K562 (cell line): ENCODE data around the gene KMT2C. TPM values are rescaled to one million over a fixed set of nuclear protein-coding genes. Genes with fewer than 3 reads are reported as not detected.

Source experiments
- ATF7 ChIP-seq: fragments of 450-650 bp; IDR thresholded peaks from 2 replicates; pipeline ENCODE4 v1.7.1; 2014; ENCODE audit warnings: mild to moderate bottlenecking, moderate library complexity
- BCLAF1 ChIP-seq, 2 experiments: fragments of 450-650 bp in 1 of 2; IDR thresholded peaks; 2 replicates each; pipeline ENCODE4 v1.6.1; 2011 to 2017; ENCODE audit warnings: low read depth in 2 of 2, antibody characterized with exemption in 1 of 2, borderline replicate concordance in 1 of 2, low read length in 1 of 2, mild to moderate bottlenecking in 1 of 2, mixed read lengths in 1 of 2; ENCODE audit not compliant: control insufficient read depth in 1 of 2
- CTCF ChIP-seq, 3 experiments: IDR thresholded peaks in 2 of 3; conservative IDR thresholded peaks in 1 of 3; 2 replicates each; pipeline ENCODE4 v1.5.1; 2011 to 2012; ENCODE audit warnings: low read length in 3 of 3, mild to moderate bottlenecking in 3 of 3, control low read depth in 2 of 3, improper control_type of control experiment in 1 of 3, inconsistent platforms in 1 of 3, low read depth in 1 of 3, mixed read lengths in 1 of 3, moderate library complexity in 1 of 3; ENCODE audit not compliant: insufficient read depth in 2 of 3
- JUND ChIP-seq, 2 experiments: IDR thresholded peaks; 2 replicates in 1 of 2; 3 replicates in 1 of 2; pipeline ENCODE4 v1.6.1; 2011; ENCODE audit warnings: borderline replicate concordance in 2 of 2, low read depth in 2 of 2, low read length in 2 of 2, improper control_type of control experiment in 1 of 2, missing biosample characterization in 1 of 2, missing genetic modification characterization in 1 of 2, missing genetic modification reagents in 1 of 2
- USF1 ChIP-seq: sonication (generic); formaldehyde crosslinking; IDR thresholded peaks from 2 replicates; pipeline ENCODE4 v1.9.0; 2022; ENCODE audit warnings: mild to moderate bottlenecking, missing genetic modification reagents
- ZNF184 ChIP-seq: sonication (generic); formaldehyde crosslinking; IDR thresholded peaks from 2 replicates; pipeline ENCODE4 v1.5.0; 2020; ENCODE audit warnings: missing genetic modification reagents
- polyA plus RNA-seq, 8 experiments: library from polyadenylated mRNA; depleted of rRNA in 4 of 8; stranded (reverse) in 5 of 8; unstranded in 3 of 8; fragments of >200 nt; fragmentation: Nextera tagmentation in 2 of 8; fragmentation: Illumina TruSeq in 1 of 8; extraction: Ambion mirVana in 2 of 8; extraction: Trizol in 1 of 8; gene quantifications; 2 replicates each; pipeline versions ENCODE4 v1.2.1 to v1.2.3, GENCODE V29; 2011 to 2014; ENCODE audit warnings: inconsistent platforms in 1 of 8, missing spikeins in 1 of 8
- total RNA-seq, 7 experiments: library from RNA; depleted of rRNA in 6 of 7; stranded (reverse); fragments of >200 nt in 6 of 7; fragmentation: Illumina TruSeq in 2 of 7; extraction: Trizol in 2 of 7; gene quantifications; 2 replicates each; pipeline versions ENCODE4 v1.2.1 to v1.2.3, GENCODE V29; 2011 to 2021; ENCODE audit warnings: low replicate concordance in 1 of 7

The KMT2C gene
- total and polyA plus RNA-seq, 9 of the 15 experiments (the other 6 are each of a cell fraction or from before 2014, with no cell fraction given): 4.9 to 67.8 (median 27.1) TPM

GRCh38 chr7:152341039-152341913, 94.5 kb downstream of the KMT2C start (continued):
- TF ChIP-seq CTCF (IDR thresholded peaks at IDR 0.05 in 2 of 3, conservative IDR thresholded peaks at IDR 0.05 in 1 of 3; ENCODE audit: insufficient read depth in 2 of 3, low read depth in 1 of 3, low read length in 3 of 3) (peak; percentile 69 to 91 (median 75)), ZNF184 (CRISPR knock-in tag) (no peak), USF1 (CRISPR knock-in tag) (peak; percentile 83), ATF7 (0 out of 2 replicates have a peak, but pooled peaks have one; percentile 8), JUND (IDR thresholded peaks at IDR 0.05; ENCODE audit: borderline replicate concordance, low read depth, low read length) (0 out of 2 replicates have a peak, but pooled peaks have one; percentile 21), JUND (tag; IDR thresholded peaks at IDR 0.05; ENCODE audit: borderline replicate concordance, low read depth, low read length) (no peak), BCLAF1 (IDR thresholded peaks at IDR 0.05; ENCODE audit: borderline replicate concordance in 1 of 2, control insufficient read depth in 1 of 2, low read depth in 2 of 2, low read length in 1 of 2) (no peak)
